Germinal center (tissue), 1 donor: ENCODE data around the gene WDR27.
"Not testable (repeated sequence)": the region's sequence is repeated elsewhere in the genome, so short reads cannot be mapped to it uniquely, and the experiment has no call there.

Experiments
- DNase-seq: peaks from one replicate; pipeline ENCODE4 v3.0.0; 2012; ENCODE audit warnings: mixed read lengths, low spot score

WDR27 gene

DNA sequence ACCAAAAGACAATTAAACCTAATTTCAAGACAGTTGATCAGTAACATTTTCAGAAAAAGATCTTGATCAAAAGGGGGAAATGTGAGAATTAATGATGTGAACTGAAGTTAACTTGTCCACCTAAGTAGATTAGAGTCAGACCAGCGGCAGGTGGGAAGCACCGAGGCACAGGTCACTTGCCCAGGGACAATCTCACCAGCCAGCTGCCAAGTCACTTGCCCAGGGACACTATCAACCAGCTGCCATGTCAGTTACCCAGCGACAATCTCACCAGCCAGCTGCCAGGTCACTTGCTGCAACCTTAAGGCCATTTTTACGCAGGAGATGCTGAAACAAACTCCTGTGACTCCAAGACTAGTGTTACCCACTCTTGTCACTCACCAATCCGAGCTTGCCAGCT, 260.5 kb downstream of the WDR27 start:
- no peak for DNase-seq

DNA sequence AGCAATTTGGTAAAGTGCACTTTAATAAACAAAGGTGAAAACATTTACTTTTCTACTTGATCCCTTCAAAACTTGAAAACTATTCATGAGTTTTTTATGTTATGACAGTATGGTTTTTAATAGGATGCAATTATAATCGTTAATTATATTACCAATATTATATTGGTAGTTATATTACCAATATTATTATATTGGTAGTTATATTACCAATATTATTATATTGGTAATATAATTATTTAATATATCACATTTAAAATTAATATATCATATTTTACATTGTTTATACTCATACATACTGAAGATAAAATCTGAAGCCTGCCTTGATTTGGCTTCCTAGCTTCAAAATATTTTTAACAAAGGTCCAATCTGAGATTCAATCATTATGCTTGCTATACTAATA, 262.1 kb downstream of the WDR27 start:
- no peak for DNase-seq

DNA sequence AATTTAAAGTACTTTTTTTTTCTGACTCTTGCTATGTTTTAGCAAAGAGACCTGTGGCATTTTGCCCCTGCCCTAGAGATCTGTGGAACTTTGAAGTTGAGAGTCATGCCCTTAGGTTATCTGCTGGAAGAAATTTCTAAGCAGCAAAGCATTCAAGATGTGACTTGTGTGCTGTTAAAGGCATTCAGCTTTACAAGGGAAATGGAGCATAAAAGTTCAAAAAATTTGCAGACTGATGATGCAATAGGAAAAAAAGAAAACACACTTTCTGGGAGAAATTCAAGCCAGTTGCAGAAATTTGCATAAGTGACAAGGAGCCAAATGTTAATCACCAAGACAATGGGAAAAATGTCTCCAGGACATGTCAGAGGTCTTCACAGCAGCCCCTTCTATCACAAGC, 267.3 kb downstream of the WDR27 start:
- DNase-seq: not testable (repeated sequence)

DNA sequence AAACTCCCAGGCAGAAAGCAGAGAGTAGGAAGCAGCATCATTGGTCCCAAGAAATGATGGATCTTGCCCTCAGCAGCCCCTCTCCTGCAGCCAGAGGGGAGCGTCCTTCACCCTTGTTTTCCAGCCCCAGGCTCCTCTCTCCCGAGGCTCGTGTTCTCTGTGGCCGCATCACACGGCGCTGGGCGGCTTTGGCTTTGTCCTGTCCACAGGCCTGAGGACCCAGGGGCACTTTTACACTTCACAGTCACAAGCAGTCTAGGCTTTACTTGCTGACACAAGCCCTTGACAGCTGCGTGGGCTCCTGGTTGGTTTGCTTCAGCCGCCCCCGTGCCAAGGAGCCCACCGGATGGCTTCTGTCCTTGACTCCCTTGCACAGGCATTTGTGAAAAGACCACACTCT, 272.8 kb downstream of the WDR27 start:
- no peak for DNase-seq

DNA sequence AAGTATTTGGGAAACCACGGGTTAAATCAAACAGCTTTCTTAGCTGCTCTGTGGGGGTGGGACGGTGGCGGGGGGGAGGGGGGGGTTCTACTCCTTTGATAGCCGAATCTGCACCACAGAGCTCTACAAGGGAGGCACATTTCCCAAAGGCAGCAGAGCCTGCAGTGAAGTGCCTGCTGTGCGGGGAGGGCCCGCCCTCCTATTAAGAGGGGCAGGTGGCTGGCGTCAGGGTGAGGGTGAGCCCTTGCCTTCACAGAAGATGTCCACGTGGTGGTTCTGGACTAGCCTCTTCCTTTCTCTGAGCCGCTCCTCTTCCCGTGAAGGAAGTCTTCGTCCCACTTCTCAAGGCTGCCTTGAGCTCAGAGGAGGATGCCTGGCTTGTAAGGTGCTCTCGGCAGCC, 273.3 kb downstream of the WDR27 start:
- no peak for DNase-seq

DNA sequence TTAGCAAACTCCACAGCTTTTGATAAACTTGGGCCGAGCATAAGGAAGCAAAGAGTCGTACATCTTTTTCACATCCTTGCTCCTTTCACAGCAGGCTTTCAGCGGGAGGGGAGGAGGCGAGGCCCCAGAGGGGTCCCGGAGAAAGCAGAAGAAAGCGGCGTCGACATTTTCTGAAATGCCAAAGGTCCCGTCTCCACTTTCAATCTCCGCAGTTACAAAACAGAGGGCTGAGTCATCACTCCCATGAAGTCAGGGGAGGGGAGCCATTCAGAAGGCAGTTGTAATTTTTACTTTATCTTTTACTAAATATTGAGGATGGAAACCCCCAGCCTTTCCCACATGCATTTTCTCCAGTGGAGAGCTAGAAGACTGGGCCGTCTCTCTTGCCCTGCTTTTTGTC, 274.0 kb downstream of the WDR27 start:
- no peak for DNase-seq

DNA sequence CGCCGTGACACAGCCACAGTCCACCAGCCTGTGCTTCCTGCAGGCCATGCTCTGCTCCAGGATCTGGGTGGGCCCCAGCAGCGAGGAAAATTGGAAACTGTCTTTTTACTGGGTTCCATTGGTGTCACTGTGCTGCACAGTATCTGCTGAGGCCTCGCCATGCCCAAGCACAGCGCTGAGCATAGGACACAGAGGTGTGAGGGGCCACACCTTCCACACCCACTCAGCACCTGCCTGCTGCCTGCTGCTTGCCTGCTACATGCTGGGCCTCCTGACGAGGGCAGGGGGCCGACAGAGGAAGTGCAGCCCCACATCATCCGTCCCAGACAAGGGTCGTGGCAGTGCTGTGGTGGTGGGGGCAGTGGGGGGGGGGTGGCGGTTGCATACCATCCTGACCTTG, 275.2 kb downstream of the WDR27 start:
- DNase-seq: no peak

DNA sequence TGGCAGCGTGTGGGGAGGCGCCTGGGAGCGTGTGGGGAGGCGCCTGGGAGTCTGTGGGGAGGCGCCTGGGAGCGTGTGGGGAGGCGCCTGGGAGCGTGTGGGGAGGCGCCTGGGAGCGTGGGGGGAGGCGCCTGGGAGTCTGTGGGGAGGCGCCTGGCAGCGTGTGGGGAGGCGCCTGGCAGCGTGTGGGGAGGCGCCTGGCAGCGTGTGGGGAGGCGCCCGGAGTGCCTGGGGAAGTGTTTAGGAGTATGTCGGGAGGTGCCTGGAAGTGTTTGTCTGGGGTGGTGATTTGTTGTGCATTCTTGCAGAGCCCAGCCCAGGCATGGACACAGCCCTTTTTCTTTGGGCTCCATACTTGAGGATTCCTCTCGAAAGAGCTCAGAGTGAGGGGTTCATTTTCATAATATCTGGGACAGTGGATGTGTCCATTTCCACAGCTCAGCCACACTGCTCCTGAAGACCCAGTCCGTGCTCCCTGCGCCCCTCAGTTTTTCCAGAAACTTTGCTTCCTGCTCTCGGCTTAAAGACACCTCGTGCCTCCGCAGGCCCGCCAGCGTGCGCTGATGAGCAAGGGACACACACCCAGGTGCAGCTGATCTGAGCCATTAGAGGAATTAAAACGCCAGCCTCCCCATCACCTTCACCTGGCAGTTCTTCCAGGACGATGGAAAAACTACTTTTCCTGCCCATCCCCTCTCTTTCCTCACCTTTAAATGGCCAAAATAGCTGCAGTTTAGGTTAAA, 276.0 kb downstream of the WDR27 start:
- no peak for DNase-seq

DNA sequence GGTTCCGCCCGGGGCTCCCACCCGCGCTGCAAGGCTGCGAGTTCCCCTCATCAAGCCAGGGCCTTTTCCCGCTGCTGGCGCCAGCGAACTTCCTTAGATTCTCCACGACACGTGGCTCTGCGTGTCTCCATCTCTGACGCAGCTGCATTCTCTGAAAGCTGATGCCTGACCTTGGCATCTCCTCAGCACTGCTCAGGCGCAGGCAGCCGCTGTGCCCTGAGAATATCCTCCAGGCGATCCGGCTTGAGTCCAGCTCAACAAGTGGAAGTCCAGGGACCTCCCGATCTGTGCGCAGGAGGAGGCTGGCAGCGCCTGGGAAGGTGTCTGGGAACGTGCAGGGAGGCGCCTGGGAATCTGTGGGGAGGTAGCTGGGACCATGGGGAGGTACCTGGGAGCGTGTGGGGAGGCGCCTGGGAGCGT, 277.0 kb downstream of the WDR27 start:
- no peak for DNase-seq

DNA sequence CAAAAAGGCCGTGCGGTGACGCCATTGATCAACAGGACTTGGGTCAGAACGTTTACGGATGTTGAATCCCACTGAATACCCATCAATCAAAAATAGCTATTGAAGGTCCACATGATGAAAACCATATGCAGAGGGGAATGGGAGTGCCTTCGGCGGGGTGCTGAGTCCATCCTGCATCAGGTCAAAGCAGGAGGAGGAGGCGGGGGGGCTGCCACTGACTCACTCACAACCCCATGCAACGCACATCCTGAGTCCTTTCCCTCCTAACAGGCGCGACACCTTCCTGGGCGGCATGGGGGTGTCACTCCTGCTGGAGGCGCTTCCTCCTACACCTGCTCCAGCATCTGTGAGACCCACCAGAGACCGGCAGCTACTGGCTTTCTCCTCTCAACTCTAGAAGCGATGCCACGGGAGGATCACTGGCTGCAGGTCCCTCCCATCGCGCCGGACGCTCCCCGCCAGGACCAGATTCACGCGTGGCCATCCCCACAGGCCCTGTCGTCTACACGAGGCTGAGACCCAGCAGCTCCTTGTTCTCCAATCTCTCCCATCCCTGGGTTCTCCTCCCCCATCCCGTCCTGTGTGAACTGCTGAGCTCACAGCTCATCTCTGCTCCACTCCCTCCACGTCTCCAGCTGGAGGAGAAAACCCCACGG, 277.6 kb downstream of the WDR27 start:
- DNase-seq: no peak

DNA sequence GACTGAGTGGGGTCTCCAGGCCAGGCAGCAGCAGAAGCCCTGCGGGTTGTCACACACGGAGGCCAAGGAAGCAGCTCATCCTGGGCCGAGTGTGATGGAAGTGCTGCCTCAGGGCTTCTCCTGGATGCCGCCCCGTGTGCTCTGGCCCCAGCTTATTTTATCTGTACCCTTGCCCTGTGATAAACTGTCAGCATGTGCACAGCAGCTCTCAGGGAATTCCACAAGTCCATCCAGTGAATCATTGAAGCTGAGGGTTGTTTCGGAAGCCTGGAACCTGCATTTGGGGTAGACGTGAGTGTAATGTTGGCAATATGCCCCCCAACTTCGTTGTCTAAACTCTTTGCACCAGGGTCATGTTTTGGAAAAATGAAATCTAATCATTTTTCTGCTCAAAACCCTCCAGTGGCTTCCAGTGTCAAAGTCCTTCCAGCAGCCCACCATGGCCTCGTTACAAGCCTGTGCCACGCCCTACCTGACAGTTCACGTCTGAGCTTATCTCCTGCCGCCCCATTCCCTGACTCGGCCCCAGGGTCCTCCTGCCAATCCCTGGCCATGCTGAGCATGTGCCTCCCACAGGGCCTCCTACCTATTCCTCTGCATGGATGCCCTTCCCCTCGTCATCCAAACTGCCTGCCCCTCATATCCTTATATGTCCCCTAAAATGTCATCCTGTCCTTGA, 280.1 kb downstream of the WDR27 start:
- no peak for DNase-seq

DNA sequence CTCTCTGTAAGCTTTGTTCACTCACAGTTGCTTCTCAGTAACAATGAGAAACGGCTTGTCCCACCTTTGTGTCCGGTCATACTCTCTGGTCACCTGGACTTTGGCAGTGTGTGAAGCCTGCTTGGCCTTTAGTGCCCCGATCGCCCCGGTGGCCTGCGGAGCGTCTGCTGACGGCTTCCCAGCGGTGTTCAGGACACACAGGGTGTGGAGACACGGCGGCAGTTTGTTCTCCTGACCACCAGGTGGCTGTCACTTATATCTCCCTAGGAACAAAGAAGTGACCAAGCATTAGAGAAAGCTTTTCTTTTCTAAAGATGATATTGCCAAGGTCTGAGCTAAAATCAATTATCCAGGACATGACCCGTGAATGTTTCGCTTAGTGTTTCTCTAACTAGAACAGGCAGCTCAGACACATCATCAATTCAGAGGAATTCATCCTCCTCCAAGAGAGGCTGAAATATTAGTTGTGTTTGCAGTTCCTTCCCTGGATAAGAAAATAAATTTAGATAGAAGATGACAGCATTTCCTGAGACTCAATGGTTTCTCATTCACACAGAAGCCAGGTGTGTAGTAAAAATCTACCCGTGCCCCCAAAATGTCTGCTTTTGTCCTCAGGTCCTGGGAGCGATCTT, 280.8 kb downstream of the WDR27 start:
- DNase-seq: no peak

DNA sequence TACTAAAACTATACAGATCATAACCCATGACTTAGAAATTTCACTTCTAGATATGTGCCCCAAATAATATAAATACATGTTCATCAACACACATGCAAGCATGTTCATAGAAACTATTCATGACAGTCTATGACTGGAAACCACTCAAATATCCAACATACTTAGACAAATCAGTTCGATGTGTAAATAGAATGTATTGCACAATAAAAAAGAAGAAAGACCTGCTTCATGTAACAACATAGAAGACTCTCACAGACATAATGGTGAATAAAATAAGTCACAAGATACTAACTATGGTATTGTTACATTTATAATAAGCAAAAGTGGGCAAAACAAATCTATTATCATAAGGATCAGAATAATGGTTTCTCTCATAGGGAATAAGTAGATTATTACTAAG, 284.7 kb downstream of the WDR27 start:
- no peak for DNase-seq

DNA sequence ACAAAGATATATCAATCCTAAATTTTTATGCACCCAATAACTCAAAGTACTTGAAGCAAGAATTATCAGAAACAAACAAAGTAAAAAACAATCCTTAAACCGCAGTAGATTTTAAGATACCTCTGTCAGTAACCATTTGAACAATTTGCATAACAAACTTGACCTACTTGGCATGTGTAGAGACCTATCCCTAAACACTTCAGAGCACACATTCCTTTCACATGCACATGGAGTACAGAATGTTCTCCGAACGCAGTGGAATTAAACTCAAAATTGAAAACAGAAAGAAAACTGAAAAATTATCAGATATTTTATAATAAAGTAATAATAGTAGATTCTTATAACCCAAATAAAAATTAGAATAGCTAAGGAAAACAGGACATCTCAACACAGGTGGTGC, 285.6 kb downstream of the WDR27 start:
- DNase-seq: no peak

DNA sequence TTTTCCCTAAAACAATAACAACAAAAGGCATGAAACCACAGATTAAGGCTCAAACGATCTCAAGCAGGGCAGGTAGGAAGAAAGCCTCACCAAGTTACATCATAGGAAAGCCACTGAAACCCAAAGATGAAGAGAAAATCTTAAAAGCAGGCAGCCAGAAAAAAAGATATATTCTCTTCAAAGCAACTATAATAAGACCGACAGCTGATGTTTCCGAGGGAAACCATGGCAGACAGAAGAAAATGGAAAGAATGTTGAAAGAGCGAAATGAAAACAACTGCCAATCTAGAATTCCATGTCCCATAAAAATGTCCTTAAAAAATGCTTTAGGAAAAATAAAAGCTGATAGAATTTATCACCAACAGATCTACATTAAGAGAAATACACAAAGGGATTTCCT, 286.6 kb downstream of the WDR27 start:
- no peak for DNase-seq

DNA sequence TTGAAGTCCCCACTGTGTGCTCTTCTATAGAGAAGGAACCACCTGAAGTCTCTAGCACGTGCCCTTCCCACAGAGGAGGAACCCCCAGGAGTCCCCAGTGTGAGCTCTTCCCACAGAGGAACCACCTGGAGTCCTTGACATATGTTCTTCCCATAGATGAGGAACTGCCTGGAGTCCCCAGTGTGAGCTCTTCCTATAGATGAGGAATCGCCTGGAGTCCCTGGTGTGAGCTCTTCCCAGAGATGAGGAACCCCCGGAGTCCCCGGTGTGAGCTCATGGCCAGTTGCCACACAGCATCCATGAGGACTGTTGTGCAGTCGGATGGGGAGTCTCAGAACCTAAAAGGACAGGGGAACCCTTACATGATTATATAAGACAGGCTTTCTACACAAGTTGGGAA, 290.1 kb downstream of the WDR27 start:
- no peak for DNase-seq

DNA sequence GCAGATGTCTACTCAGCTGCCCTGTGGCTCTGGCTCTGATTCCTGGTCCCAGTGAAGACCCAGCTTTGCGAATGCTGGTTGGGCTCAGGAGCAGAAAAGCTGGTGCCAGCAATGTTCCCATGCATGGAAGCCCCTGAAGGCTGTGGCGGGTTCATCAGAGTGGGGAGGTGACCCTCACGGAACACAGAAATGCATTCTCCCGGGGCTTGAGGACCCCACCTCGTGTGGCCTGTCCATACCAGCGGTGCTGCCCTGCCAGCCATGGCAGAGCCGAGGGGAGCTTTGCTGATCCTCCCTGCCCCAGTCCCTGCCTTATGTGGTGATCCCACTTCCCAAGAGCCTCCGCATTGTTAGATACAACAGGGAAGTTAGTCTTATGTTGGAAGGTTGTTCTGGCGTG, 290.5 kb downstream of the WDR27 start:
- no peak for DNase-seq

DNA sequence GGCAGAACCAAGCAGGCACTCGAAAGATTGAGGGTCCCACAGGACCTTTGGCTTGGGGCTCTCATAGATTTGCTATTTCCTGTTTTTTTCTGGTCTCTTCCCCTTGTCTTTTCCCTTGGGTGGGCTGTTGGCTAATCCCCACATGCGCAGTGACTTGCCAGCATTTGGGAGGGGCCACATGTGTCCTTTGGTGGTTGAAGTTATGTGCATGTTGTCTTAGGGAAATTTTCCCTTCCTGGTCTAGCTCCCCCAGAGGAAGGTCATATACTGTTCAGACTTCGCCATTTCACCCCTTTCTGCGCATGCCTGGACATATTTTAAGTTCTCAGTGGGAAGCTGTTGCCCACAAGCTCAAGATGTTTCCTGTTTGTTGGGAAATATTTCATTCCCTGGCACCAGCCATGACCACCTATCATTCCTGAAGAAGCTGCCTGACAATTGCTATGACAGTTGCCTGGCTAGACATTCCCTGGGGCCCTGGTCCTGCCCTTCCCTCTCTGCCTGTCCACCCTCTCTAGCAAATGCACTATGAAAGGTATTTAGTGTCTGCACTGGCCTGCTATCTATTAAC, 292.0 kb downstream of the WDR27 start:
- no peak for DNase-seq

DNA sequence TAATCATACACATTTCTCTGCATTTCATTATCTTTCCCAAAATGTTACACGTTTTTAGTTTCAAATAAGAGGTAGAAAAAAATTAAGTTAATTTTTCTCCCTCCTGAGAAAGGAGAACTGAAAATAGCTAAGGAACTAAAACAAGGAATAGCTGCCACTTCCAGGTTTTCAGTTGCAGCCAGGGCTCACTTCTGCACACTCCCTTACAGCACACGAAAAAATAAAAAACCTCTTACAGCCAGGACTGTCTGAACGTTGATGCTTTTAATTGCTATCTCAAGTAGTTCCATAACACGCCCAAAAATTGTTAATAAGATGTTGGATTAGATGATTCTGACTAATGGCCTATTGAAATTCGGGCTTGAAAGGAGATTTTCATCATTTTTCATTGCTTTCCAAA, 294.5 kb downstream of the WDR27 start:
- no peak for DNase-seq
